Stimulated activated CD8-positive, alpha-beta memory T cell treated with anti-CD3 and anti-CD28 coated beads, Interleukin-15, amount 100 ng/mL, for 48 hours (primary cell): ENCODE results near the gene LRFN4.
A peak's percentile ranks its signal among the peaks of the same experiment; 100 is the strongest.

Experiments used
- DNase-seq, 2 donors: peaks; one replicate each; pipeline ENCODE4 v3.0.0-alpha.2; 2020; ENCODE audit warnings: low read depth in 2 of 2

The LRFN4 gene

DNA sequence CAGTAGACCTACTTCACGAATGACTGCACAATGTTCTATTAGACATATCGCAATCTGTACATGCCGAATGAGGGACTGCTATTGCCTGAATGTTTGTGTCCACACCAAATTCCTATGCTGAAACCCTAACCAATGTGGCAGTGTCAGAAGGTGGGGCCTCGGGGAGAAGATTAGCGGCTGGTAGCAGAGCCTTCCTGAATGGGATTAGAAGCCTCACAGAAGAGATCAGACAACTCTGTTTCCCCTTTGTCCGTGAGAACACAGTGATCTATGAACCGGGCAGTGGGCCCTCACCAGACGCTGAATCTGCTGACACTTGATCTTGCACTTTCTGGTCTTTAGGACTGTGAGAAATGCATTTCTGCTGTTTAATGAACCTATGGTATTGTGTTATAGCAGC lies 33.1 kb downstream of the LRFN4 start:
- DNase-seq, result no peak

DNA sequence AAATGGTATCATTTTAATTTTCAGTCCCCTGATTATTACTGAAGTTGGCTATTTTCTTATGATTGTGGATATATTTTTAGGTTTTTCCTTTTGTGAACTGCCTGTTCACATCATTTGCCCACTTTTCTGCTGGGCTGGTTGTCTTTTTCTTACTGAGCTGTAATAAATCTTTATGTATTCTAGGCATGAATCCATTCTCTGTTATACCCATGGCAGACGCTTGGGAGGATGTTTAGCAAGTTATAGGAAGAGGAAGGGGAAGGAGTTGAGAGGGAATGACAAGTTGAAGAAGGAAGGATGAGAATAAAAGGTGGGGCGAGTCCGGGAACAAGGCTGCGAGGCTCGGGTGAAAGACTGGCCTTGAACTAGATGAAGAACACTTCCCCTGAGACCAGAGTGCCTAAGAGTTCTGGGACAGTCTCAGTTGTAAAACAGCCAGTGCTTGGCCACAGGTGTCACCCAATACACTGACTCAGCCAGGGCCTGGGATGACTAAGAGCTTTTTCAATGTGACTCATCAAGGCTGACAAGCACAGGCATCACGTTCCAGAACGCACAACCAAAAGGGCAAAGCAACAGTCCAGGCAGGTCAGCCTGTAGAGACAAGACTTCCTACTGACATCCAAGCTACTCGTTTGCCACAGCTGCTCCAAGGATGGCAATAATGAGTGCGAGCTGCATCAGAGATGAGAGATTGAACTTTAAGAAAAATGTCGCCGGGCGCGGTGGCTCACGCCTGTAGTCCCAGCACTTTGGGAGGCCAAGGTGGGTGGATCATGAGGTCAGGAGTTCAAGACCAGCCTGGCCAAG lies 35.2 kb downstream of the LRFN4 start:
- DNase-seq, result peak; percentile 64 to 67

DNA sequence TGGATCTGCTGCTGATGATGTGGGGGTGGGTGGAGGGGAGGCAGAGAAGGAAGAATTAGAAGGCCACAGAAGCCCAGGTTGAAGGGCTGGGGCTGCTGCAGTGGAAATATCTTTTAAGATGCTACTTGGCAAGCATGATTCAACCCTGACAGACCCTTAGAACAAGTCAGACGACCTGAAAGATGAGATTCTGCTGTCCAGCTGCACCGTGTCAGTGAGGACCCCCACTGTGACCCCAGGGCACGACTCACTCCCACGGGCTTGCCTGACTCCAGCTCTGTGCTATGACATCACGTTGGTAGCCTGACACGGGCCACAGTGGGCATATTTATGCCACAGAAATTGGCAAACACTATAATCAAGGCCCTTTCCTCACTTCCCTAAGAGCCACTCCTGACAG lies 36.0 kb downstream of the LRFN4 start:
- DNase-seq, result no peak

DNA sequence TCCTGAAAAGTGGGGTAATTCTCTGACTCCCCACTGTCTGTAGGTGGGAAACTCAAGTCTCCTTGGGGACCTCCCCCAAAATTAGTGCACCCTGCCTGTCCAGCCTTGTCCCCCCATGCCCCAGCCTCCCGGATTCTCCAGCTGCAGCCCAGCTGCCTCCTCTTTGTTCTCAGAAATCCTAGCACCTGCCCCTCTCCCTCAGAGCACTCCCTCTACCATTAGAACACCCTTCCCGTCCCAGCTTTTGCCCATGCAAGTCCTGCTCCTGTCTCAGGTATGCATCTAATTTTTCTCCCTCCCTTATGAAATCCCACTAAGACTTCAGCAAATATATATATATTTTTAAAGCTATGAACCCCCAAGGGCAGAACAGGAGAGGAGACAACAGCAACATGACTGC lies 37.3 kb downstream of the LRFN4 start:
- DNase-seq, result no peak

DNA sequence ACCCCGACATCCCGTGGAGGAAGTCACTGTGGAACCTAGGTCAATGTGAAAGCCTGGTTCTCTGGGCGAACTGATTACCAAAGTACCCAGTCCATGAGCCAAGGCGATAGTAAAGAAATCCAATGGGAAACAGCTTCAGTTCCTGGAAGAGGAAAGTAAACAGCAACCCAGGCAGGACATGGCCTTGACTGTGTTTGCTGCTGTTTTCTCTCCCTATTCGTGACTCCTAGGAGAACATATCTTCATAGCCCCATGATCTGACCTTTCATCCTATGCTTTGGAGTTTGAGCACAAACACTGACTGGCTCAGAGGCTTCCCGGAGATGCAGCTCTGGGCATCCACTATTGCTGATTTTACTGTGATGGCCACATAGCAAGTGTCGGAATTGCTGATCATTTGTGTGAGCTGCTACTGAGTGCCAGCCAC lies 45.1 kb downstream of the LRFN4 start:
- DNase-seq, result no peak

DNA sequence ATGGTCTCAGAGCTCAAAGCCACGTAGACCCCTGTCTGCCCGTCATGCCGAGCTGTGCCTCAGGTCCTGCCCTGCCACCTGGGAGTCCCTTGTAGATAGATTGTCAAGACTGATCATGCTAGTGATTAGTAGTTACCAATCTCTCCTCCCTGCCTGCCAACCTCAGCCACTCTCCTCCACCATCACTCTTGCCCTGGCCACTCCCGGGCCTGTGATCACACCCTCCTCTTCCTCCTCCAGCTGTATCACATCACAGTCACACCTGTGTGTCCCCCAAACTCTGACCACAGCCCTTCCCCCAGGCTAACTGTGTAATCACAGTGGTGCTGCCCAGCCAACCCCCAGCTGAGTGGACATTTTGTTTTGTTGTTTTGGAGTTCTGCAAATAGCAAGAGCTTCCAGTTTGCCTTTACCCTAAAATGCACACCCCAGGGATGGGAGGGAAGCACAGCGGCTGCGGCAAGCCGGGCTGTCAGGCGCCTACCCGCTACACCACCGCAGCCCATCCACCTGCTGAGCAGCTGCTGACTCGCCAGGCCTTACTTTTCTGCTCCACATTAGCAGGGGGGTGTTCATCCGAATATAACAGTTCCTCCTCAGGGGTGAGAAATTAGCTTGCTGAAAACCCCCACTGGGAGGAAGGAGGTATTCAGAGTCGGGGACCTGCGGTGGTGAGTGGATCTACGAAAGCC lies 45.8 kb downstream of the LRFN4 start:
- DNase-seq, result no peak

DNA sequence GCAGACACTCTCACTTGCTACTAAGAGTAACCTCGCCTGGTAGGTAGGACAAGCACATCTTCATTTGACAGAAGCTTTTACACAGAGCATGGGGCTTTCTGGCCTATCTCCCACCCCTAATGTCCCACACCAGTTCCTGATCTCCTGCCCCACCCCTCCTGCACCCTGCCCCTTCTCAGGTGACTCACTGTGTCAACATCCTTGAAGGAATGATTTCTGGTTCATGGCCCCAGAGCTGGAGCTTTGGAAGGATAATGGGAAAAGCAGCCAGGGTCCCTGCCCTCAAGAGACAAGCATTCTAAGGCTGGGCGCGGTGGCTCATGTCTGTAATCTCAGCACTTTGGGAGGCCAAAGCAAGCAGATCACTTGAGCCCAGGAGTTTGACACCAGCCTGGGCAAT lies 47.2 kb downstream of the LRFN4 start:
- DNase-seq, result no peak

DNA sequence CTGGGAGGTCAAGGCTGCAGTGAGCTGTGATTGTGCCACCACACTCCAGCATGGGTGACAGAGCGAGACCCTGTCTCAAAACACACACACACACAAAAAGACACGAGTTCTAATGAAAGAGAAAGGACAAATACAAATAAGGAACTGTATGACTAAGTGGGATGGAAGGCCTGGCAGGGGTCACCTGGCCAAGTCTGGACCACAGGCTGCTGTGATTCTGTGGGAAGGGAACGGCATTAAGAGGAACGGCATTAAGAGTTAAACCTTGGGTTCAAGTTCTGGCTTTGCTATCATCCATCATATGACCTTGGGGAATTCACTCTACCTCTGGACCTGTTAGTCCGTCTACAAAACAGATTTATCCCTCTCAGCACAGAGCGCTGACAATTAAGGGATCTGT lies 47.7 kb downstream of the LRFN4 start:
- DNase-seq, result no peak

DNA sequence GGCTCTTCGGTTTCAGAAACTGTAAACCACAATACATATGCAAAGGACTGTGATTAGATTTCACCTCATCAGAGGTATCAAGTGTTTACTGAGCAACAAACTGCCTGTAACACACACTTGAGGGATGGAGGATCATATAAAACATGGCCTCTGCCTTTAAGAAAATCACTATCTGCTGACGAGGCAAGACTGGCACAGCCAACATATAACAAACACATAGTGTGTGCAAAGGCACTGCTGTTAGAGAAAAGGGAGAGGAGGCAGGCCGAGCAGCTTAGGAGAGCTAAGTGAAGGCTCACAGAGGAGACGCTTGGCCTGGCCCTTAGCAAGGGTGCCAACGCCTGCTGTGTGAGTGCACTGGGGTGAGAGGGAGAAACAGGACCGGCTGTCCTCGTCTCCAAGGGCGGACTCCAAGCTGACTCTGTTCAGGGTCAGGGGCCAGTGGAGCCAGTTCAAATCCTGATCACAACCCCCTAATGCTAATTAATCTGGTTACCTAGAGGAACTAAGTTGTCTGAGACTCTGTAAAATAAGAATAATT lies 48.2 kb downstream of the LRFN4 start:
- DNase-seq, result no peak

DNA sequence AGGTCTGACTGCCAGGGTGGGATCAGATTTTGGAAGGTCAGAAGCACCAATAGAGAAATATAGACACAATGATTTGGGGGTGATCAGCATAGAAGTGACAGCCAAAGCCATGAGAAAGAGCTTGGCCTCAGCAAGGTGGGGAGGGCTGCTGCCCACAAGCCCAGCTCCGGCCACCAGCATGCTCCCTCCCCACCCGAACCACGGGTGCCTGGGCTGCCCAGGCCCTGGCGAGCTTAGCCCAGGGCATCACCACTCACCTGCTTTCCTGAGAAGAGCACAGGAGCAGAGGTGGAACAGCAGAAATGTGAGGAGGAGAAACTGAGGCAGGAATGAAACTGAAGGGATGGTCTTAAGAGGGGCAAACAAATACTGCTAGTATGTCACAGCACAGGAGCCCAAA lies 48.8 kb downstream of the LRFN4 start:
- DNase-seq, result no peak

DNA sequence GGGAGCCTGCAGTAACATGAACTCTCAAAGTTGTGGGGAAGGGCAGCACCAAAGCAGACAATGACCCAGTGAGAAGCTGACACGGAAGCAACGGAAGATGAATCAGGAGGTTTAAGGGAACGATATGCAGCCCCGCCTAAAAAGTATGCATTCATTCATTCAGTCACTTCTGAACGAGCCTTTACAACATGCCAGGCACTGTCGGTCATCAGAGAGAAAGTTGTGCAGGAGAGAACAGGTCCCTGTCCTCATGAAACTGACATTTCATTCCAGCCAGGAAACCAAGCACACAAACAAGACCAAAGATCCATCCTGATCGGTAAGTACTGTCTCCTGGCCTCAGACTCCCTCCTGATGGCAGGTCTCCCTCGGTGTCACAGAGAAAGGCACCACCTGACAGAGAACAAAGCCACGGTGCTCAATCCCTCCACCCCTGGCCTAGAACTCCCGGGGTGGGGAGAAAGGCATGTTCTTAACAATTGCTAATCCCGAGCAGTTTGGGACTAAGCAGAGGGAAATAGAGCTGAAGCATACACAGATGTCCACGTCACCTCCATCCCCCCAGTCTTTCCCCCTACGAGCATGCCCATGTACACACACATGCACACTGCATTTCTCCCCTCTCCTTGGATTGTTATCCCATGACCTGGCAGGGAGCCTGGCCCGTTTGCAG lies 49.3 kb downstream of the LRFN4 start:
- DNase-seq, result no peak

DNA sequence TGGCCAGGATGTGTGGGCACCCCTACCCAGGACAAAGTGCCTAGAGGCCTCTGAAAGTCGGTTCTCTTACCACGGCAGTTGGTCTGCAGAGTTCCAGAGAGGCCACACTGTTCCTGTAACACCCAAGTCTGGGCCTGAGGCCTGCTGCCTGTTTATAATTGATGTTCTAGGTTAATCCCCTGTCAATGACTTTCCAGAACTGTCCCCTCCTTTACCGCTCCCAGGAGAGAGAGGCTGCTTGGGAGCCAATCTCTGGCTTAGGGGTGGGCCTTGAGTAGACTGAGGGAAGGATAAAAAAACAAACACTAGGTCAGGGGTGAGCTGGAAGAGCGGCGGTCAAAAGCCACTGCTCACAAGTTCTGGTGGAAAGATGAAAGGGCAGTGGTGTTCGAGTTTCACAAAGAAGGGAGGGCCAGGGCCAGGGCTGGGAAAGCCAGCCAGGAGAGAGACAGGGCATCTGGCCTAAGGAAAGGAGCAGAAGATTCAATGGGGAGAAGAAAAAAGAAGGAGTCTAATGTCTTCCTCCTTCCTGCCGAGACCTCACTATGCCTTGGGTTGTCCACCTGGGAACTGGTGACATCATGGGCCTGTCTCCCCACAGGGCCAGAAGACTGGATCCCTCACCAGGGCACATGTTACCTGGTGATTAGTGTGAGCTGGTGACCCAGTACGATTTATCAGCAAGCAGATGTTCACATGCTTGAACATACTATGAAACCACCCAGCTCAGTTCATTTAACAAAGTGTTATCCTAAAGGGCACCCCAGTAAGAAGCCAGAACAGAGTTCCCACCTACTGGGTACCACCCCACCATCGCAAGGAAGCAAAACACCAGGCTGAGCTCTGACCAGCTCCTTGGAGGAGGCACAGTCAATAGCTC lies 51.1 kb downstream of the LRFN4 start:
- no peak for DNase-seq

DNA sequence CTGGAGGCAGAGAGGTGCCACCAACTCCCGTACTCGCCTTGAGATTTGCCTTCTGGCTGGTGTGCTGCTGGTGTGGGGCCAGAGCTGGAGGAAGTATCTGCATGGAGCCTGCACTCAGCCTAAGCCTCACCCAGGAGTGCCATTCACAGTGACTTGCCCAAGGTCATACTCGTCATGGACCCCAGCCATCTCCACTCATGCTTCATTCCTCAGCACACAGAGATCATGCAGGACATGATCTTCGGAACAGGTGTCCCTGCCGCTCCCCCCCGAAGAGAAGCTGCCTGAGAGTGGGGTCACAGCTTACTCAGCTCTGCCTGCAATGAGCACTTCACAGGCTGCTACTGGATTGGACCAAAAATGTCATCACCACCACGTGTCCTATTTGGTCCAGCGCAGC lies 52.3 kb downstream of the LRFN4 start:
- no peak for DNase-seq

DNA sequence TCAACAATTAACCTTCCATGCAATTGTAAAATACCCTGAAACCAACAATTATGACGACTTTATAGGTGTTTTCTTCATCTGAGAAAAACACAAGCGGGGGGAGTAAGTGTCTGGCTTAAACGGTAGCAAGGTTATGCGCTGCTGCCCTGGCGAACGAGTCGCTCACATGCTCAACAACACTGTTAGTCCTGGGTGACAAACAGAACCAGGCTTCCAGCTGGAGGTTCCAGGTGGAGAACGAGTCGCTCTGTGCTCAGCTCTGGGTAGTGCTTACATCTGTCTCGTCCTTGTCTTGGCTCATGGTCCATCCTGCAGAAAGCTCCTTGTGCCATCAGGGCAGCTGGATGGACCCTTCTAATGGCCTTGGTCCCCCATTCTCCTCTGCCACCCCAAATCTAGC lies 53.2 kb downstream of the LRFN4 start:
- no peak for DNase-seq
